Hematopoietic multipotent progenitor cell treated with erythropoietin and hydrocortisone succinate and interleukin-3 and kit ligand, for 4 days (in vitro differentiated cells): ENCODE measurements around the gene CEP104.

ENCODE experiments used
- DNase-seq: peaks from one replicate; pipeline ENCODE4 v3.0.0-alpha.2; 2015

Gene CEP104

GRCh38 chr1:3856923-3857790, at the start of gene CEP104, which contains the start of gene DFFB:
Gene CEP104 (minus strand): TSS chr1:3857211. CDS start chr1:3852407, 4,804 bp downstream.
Gene DFFB (plus strand): TSS chr1:3857476. CDS start chr1:3857604, 128 bp downstream.
- peak; percentile 97 for DNase-seq

- DNase-seq = no peak
These were observed 49.6 kb upstream of the CEP104 start for GRCh38 chr1:3906672-3907020.

GRCh38 chr1:3905953-3906671, 49.1 kb upstream of the CEP104 start:
- peak; percentile 48 for DNase-seq

GRCh38 chr1:3905266-3905952, 48.4 kb upstream of the CEP104 start:
- DNase-seq = no peak

- DNase-seq = no peak
These were observed 47.8 kb upstream of the CEP104 start for GRCh38 chr1:3904843-3905185.

GRCh38 chr1:3904006-3904842, 47.2 kb upstream of the CEP104 start:
- DNase-seq = no peak

- peak; percentile 80 for DNase-seq
These were observed 46.4 kb upstream of the CEP104 start for GRCh38 chr1:3903141-3904005.

- no peak for DNase-seq
These were observed 45.6 kb upstream of the CEP104 start for GRCh38 chr1:3902571-3903091.

GRCh38 chr1:3902111-3902511, 45.1 kb upstream of the CEP104 start:
- no peak for DNase-seq

GRCh38 chr1:3900969-3901529, 44.0 kb upstream of the CEP104 start:
- peak; percentile 98 for DNase-seq

GRCh38 chr1:3900150-3900968, 43.3 kb upstream of the CEP104 start, which contains the start of gene C1orf174:
Gene C1orf174 (minus strand): TSS chr1:3900272. CDS start chr1:3900186, 86 bp downstream.
- peak; percentile 99 for DNase-seq

- DNase-seq = no peak
These were observed 42.7 kb upstream of the CEP104 start for GRCh38 chr1:3899754-3900149.

GRCh38 chr1:3898994-3899753, 42.2 kb upstream of the CEP104 start:
- DNase-seq = peak; percentile 80

- no peak for DNase-seq
These were observed 41.4 kb upstream of the CEP104 start for GRCh38 chr1:3898475-3898735.

- no peak for DNase-seq
These were observed 39.5 kb upstream of the CEP104 start for GRCh38 chr1:3896396-3897000.

- DNase-seq = no peak
These were observed 38.9 kb upstream of the CEP104 start for GRCh38 chr1:3895951-3896325.

- no peak for DNase-seq
These were observed 38.4 kb upstream of the CEP104 start for GRCh38 chr1:3895279-3895950.

GRCh38 chr1:3894626-3895278, 37.7 kb upstream of the CEP104 start:
- no peak for DNase-seq
